Hepatocyte (in vitro differentiated cells): Measurements from ENCODE around the gene PNMA5.

Experiments used
- EZH2 ChIP-seq: fragments of 200-600 bp; sonication (generic); IDR thresholded peaks from 2 replicates; pipeline ENCODE4 v1.6.1; 2016; ENCODE audit warnings: antibody characterized with exemption, mild to moderate bottlenecking, borderline replicate concordance
- EZH2phosphoT487 ChIP-seq: fragments of 200-600 bp; sonication (generic); IDR thresholded peaks from one replicate; pipeline ENCODE4 v1.6.1; 2018; ENCODE audit warnings: antibody characterized with exemption, mild to moderate bottlenecking, low read depth, moderate library complexity; ENCODE audit not compliant: unreplicated experiment, severe bottlenecking
- TF ChIP-seq, protein P1 (sequence below): fragments of 200-600 bp; sonication (generic); IDR thresholded peaks from 2 replicates; pipeline ENCODE4 v1.5.1; 2016; ENCODE audit warnings: antibody characterized with exemption, mild to moderate bottlenecking; ENCODE audit not compliant: poor library complexity

DNA sequence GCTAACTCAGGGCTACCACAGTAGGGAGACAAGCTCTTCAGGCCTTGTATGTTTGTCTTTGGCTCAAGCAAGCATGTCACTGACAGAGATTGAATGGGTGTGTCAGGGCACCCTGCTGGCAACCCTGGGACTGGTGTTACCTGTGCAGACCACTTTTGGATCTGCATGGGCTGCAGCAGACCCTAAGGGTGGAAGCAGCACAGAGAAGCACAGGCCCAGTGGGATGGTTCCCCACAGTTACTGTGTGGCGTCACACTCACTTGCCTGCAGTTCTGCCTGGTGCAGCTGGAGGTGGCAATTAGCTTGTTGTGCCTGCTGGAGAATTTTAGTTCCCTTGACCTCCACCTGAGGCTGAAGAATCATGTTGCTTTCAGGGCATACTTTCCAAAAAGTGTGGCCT, 50.1 kb downstream of the PNMA5 start:
- TF ChIP-seq, protein P1, sequence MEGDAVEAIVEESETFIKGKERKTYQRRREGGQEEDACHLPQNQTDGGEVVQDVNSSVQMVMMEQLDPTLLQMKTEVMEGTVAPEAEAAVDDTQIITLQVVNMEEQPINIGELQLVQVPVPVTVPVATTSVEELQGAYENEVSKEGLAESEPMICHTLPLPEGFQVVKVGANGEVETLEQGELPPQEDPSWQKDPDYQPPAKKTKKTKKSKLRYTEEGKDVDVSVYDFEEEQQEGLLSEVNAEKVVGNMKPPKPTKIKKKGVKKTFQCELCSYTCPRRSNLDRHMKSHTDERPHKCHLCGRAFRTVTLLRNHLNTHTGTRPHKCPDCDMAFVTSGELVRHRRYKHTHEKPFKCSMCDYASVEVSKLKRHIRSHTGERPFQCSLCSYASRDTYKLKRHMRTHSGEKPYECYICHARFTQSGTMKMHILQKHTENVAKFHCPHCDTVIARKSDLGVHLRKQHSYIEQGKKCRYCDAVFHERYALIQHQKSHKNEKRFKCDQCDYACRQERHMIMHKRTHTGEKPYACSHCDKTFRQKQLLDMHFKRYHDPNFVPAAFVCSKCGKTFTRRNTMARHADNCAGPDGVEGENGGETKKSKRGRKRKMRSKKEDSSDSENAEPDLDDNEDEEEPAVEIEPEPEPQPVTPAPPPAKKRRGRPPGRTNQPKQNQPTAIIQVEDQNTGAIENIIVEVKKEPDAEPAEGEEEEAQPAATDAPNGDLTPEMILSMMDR, result no peak
- TF ChIP-seq EZH2 (no peak), EZH2phosphoT487 (no peak)
